SK-N-SH treated with all-trans-retinoic acid at 6 μM for 48 hours (cell line): Measurements from ENCODE around the gene C1QTNF9.

ENCODE experiments used
- ATAC-seq: fragments of 200-7000 bp; cut with Tn5 transposase; 3 replicates; pipeline ENCODE4 v1.9.1; 2020; ENCODE audit warnings: mild to moderate bottlenecking, moderate library complexity
- ARNTL ChIP-seq: fragments of 450-650 bp; formaldehyde crosslinking; IDR thresholded peaks from 2 replicates; pipeline ENCODE4 v1.5.0; 2020; ENCODE audit warnings: low read depth, mild to moderate bottlenecking, moderate library complexity, borderline replicate concordance
- BACH2 ChIP-seq: fragments of 250-450 bp; sonication (Bioruptor Pico); IDR thresholded peaks from 2 replicates; pipeline ENCODE4 v1.9.0; 2021; ENCODE audit warnings: mild to moderate bottlenecking, borderline replicate concordance
- ESRRG ChIP-seq: fragments of 250-450 bp; sonication (Bioruptor Pico); IDR thresholded peaks from 2 replicates; pipeline ENCODE4 v1.6.1; 2021; ENCODE audit warnings: mild to moderate bottlenecking
- GLIS3 ChIP-seq: fragments of 250-450 bp; sonication (Bioruptor Pico); IDR thresholded peaks from 2 replicates; pipeline ENCODE4 v1.5.0; 2020; ENCODE audit warnings: mild to moderate bottlenecking, moderate library complexity
- ISL1 ChIP-seq: fragments of 250-450 bp; sonication (Bioruptor Pico); IDR thresholded peaks from 2 replicates; pipeline ENCODE4 v2.1.2; 2022; ENCODE audit warnings: mild to moderate bottlenecking, moderate library complexity
- OSR1 ChIP-seq: fragments of 250-450 bp; sonication (Bioruptor Pico); IDR thresholded peaks from 2 replicates; pipeline ENCODE4 v1.8.0; 2022; ENCODE audit warnings: moderate library complexity, mild to moderate bottlenecking, inconsistent platforms
- PPARA ChIP-seq: fragments of 250-450 bp; sonication (Bioruptor Pico); IDR thresholded peaks from 2 replicates; pipeline ENCODE4 v1.5.0; 2020; ENCODE audit warnings: mild to moderate bottlenecking, borderline replicate concordance
- SNAI2 ChIP-seq: fragments of 250-450 bp; sonication (Bioruptor Pico); IDR thresholded peaks from 2 replicates; pipeline ENCODE4 v1.5.0; 2020; ENCODE audit warnings: mild to moderate bottlenecking, moderate library complexity
- TCF4 ChIP-seq: fragments of 250-450 bp; sonication (Bioruptor Pico); IDR thresholded peaks from 2 replicates; pipeline ENCODE4 v1.8.0; 2021; ENCODE audit warnings: mild to moderate bottlenecking, moderate library complexity, borderline replicate concordance
- TOX ChIP-seq: fragments of 250-450 bp; sonication (Bioruptor Pico); IDR thresholded peaks from 2 replicates; pipeline ENCODE4 v1.8.0; 2021; ENCODE audit warnings: mild to moderate bottlenecking, moderate library complexity, borderline replicate concordance
- ZC3H10 ChIP-seq: fragments of 250-450 bp; sonication (Bioruptor Pico); IDR thresholded peaks from 2 replicates; pipeline ENCODE4 v1.5.1; 2021; ENCODE audit warnings: mild to moderate bottlenecking, moderate library complexity
- ZFP3 ChIP-seq: fragments of 250-450 bp; sonication (Bioruptor Pico); IDR thresholded peaks from 2 replicates; pipeline ENCODE4 v1.5.0; 2020; ENCODE audit warnings: mild to moderate bottlenecking, moderate library complexity
- ZFP30 ChIP-seq: fragments of 450-650 bp; formaldehyde crosslinking; IDR thresholded peaks from 2 replicates; pipeline ENCODE4 v1.5.0; 2022; ENCODE audit warnings: mild to moderate bottlenecking, moderate library complexity
- ZNF565 ChIP-seq: fragments of 450-650 bp; formaldehyde crosslinking; conservative IDR thresholded peaks from 2 replicates; pipeline ENCODE4 v1.5.0; 2020; ENCODE audit warnings: low read depth, mild to moderate bottlenecking, moderate library complexity
- ZNF70 ChIP-seq: fragments of 450-650 bp; formaldehyde crosslinking; IDR thresholded peaks from 2 replicates; pipeline ENCODE4 v1.5.0; 2020; ENCODE audit warnings: mild to moderate bottlenecking, moderate library complexity
- ZNF8 ChIP-seq: fragments of 450-650 bp; formaldehyde crosslinking; IDR thresholded peaks from 2 replicates; pipeline ENCODE4 v1.5.0; 2020; ENCODE audit warnings: mild to moderate bottlenecking, moderate library complexity
- TF ChIP-seq, protein P1 (sequence below): fragments of 250-450 bp; sonication (Bioruptor Pico); IDR thresholded peaks from 2 replicates; pipeline ENCODE4 v1.5.0; 2020; ENCODE audit warnings: mild to moderate bottlenecking, moderate library complexity
- TF ChIP-seq, protein P2 (sequence below): fragments of 250-450 bp; sonication (Bioruptor Pico); IDR thresholded peaks from 2 replicates; pipeline ENCODE4 v1.8.0; 2020; ENCODE audit warnings: mild to moderate bottlenecking, moderate library complexity, borderline replicate concordance
- TF ChIP-seq, protein P3 (sequence below): fragments of 250-450 bp; sonication (Bioruptor Pico); IDR thresholded peaks from 2 replicates; pipeline ENCODE4 v1.5.1; 2021; ENCODE audit warnings: mild to moderate bottlenecking, moderate library complexity
- TF ChIP-seq, protein P4 (sequence below): fragments of 250-450 bp; sonication (Bioruptor Pico); IDR thresholded peaks from 2 replicates; pipeline ENCODE4 v1.5.1; 2020; ENCODE audit warnings: low read depth, mild to moderate bottlenecking, moderate library complexity

The C1QTNF9 gene

DNA sequence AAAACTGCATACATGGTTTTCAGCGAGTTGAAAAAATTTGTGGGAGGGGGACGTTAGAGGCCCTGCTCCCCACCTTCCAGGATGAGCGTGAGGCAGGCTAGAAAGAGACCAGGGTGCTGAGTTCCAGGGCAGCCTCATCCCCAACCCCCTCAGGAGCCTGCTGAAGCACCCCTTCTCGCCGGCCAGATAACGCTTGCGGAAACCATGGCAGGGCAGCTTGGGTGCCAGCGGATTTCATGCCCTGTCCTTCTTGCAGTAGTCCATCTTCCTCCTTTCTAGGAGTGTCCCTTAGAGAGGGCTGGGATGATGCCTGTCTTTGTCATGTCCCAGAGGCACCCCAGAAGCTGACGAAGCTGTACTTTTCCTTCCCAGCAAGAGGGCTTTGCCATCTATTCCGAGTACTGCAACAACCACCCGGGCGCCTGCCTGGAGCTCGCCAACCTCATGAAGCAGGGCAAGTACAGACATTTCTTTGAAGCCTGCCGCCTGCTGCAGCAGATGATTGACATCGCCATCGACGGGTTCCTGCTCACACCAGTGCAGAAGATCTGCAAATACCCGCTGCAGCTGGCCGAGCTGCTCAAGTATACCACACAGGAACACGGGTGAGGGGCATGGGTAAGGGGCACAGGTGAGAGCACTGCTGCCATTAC lies 19.0 kb upstream of the C1QTNF9 start (continued):
- TF ChIP-seq, protein P1, sequence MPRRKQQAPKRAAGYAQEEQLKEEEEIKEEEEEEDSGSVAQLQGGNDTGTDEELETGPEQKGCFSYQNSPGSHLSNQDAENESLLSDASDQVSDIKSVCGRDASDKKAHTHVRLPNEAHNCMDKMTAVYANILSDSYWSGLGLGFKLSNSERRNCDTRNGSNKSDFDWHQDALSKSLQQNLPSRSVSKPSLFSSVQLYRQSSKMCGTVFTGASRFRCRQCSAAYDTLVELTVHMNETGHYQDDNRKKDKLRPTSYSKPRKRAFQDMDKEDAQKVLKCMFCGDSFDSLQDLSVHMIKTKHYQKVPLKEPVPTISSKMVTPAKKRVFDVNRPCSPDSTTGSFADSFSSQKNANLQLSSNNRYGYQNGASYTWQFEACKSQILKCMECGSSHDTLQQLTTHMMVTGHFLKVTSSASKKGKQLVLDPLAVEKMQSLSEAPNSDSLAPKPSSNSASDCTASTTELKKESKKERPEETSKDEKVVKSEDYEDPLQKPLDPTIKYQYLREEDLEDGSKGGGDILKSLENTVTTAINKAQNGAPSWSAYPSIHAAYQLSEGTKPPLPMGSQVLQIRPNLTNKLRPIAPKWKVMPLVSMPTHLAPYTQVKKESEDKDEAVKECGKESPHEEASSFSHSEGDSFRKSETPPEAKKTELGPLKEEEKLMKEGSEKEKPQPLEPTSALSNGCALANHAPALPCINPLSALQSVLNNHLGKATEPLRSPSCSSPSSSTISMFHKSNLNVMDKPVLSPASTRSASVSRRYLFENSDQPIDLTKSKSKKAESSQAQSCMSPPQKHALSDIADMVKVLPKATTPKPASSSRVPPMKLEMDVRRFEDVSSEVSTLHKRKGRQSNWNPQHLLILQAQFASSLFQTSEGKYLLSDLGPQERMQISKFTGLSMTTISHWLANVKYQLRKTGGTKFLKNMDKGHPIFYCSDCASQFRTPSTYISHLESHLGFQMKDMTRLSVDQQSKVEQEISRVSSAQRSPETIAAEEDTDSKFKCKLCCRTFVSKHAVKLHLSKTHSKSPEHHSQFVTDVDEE: no peak
- TF ChIP-seq TCF4 (CRISPR knock-in tag) (no peak), ISL1 (CRISPR knock-in tag) (no peak)

DNA sequence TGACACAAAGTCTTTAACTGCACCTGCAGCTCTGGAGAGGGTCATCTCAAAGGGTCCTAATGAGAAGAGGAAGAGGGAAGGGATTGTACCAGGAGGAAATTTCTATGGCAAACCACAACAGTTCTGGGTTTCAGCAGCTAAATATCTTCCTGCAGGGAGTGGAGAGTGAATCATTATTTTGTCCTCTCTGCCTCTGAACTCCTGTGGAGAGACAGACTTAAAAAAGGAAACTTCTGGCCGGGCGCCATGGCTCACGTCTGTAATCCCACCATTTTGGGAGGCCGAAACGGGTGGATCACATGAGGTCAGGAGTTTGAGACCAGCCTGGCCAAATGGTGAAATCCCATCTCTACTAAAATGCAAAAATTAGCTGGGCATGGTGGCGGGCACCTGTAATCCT lies 16.9 kb upstream of the C1QTNF9 start:
- no peak for ATAC-seq
- TF ChIP-seq ZNF565 (CRISPR knock-in tag) (no peak), ZNF70 (CRISPR knock-in tag) (no peak), OSR1 (CRISPR knock-in tag) (no peak), ISL1 (CRISPR knock-in tag) (no peak), ZFP3 (no peak), ARNTL (CRISPR knock-in tag) (no peak), PPARA (CRISPR knock-in tag) (no peak), TOX (CRISPR knock-in tag) (no peak), ZC3H10 (CRISPR knock-in tag) (no peak), ZNF8 (CRISPR knock-in tag) (no peak), SNAI2 (CRISPR knock-in tag) (no peak), GLIS3 (no peak), ESRRG (CRISPR knock-in tag) (no peak), BACH2 (CRISPR knock-in tag) (no peak), TCF4 (CRISPR knock-in tag) (no peak), ZFP30 (no peak)
- TF ChIP-seq, protein P2, sequence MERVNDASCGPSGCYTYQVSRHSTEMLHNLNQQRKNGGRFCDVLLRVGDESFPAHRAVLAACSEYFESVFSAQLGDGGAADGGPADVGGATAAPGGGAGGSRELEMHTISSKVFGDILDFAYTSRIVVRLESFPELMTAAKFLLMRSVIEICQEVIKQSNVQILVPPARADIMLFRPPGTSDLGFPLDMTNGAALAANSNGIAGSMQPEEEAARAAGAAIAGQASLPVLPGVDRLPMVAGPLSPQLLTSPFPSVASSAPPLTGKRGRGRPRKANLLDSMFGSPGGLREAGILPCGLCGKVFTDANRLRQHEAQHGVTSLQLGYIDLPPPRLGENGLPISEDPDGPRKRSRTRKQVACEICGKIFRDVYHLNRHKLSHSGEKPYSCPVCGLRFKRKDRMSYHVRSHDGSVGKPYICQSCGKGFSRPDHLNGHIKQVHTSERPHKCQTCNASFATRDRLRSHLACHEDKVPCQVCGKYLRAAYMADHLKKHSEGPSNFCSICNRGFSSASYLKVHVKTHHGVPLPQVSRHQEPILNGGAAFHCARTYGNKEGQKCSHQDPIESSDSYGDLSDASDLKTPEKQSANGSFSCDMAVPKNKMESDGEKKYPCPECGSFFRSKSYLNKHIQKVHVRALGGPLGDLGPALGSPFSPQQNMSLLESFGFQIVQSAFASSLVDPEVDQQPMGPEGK (CRISPR knock-in tag): no peak
- TF ChIP-seq, protein P3, sequence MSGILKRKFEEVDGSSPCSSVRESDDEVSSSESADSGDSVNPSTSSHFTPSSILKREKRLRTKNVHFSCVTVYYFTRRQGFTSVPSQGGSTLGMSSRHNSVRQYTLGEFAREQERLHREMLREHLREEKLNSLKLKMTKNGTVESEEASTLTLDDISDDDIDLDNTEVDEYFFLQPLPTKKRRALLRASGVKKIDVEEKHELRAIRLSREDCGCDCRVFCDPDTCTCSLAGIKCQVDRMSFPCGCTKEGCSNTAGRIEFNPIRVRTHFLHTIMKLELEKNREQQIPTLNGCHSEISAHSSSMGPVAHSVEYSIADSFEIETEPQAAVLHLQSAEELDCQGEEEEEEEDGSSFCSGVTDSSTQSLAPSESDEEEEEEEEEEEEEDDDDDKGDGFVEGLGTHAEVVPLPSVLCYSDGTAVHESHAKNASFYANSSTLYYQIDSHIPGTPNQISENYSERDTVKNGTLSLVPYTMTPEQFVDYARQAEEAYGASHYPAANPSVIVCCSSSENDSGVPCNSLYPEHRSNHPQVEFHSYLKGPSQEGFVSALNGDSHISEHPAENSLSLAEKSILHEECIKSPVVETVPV (CRISPR knock-in tag): no peak
- TF ChIP-seq, protein P1: no peak
- TF ChIP-seq, protein P4, sequence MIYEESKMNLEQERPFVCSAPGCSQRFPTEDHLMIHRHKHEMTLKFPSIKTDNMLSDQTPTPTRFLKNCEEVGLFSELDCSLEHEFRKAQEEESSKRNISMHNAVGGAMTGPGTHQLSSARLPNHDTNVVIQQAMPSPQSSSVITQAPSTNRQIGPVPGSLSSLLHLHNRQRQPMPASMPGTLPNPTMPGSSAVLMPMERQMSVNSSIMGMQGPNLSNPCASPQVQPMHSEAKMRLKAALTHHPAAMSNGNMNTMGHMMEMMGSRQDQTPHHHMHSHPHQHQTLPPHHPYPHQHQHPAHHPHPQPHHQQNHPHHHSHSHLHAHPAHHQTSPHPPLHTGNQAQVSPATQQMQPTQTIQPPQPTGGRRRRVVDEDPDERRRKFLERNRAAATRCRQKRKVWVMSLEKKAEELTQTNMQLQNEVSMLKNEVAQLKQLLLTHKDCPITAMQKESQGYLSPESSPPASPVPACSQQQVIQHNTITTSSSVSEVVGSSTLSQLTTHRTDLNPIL (CRISPR knock-in tag): no peak

DNA sequence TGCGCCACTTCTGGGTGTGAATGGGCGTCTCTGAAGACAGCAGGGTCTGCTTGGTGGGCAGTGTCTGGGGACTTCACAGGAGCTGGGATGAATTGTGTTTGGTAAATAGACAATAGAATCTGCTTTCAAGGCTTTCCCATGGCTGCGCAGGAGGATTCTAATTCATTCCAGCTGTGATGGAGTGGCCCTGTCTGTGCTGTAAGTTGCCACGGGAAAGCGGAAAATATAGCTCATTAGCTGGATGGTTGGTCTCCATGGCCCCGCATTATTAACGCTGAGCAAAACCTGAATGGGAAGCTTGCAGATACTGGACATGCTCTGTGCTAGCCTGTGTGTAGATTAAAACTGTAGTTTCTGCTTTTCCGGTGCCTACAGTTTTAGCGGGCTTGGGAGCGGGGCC lies 15.6 kb upstream of the C1QTNF9 start:
- no peak for ATAC-seq
- TF ChIP-seq ZNF565 (CRISPR knock-in tag) (no peak), TCF4 (CRISPR knock-in tag) (peak; percentile 18; the same call in 1 of the 2 replicates)
- TF ChIP-seq, all 23 proteins: peak for 1
